Fibroblast of pulmonary artery (primary cell): ENCODE measurements around the gene KLHL42.

Experiments used
- DNase-seq: peaks from one replicate; pipeline ENCODE4 v3.0.0-alpha.2; 2010; ENCODE audit warnings: low read depth
- H3K4me3 ChIP-seq: replicated peaks from 2 replicates; pipeline ENCODE4 v1.5.1; 2011; ENCODE audit warnings: low read depth, mild to moderate bottlenecking, control low read depth, low read length, moderate library complexity
- TF ChIP-seq, protein P1 (sequence below): IDR thresholded peaks from 2 replicates; pipeline ENCODE4 v1.5.1; 2011; ENCODE audit warnings: mild to moderate bottlenecking, control low read depth, low read length, inconsistent platforms; ENCODE audit errors: missing control alignments

Gene KLHL42

DNA sequence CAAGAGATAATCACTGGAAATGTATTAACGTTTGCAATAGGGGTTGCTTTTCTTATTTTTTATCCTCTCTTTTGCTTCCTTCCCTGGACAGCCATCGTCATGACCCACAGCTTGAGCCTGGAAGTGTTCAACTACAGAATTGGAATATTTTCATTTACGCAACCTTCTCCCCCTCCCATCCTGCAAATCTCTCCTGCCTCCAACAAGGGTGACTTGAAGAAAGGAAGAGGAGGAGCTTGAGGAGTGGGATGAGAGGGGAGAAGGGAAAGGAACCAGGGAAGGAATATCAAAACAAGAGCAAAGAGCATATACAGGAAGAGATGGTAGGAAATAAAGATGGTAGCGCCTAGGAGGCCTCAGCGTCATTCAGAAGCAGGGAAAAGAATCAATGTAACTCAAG, 1.6 kb downstream of the KLHL42 start:
- peak overlapping the region; percentile 76 for H3K4me3 ChIP-seq
- TF ChIP-seq, protein P1, sequence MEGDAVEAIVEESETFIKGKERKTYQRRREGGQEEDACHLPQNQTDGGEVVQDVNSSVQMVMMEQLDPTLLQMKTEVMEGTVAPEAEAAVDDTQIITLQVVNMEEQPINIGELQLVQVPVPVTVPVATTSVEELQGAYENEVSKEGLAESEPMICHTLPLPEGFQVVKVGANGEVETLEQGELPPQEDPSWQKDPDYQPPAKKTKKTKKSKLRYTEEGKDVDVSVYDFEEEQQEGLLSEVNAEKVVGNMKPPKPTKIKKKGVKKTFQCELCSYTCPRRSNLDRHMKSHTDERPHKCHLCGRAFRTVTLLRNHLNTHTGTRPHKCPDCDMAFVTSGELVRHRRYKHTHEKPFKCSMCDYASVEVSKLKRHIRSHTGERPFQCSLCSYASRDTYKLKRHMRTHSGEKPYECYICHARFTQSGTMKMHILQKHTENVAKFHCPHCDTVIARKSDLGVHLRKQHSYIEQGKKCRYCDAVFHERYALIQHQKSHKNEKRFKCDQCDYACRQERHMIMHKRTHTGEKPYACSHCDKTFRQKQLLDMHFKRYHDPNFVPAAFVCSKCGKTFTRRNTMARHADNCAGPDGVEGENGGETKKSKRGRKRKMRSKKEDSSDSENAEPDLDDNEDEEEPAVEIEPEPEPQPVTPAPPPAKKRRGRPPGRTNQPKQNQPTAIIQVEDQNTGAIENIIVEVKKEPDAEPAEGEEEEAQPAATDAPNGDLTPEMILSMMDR = no peak

DNA sequence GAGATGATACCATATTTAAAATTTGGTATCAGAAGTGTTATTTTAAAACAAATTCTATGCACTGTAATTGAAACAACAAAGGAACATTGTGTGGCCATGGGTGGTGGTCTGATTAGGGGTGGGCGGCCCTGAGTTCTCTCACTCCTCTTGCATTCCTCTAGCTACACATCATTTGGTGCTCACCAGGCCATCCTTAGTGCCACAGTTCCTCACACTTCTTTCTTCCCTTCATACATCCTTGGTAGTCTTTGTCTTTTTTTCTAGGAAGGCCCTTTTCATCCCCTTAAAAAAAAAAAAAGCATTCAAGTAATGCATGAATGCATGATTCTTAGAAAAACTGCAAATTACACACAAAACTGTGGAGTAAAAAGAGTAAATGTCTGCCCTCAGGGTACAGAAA, 2.4 kb downstream of the KLHL42 start:
- no peak for DNase-seq
- no peak overlapping the region for H3K4me3 ChIP-seq
- TF ChIP-seq, protein P1 = no peak

More for the DNA sequence above, 1.6 kb downstream of the KLHL42 start:
- DNase-seq = peak; percentile 64

DNA sequence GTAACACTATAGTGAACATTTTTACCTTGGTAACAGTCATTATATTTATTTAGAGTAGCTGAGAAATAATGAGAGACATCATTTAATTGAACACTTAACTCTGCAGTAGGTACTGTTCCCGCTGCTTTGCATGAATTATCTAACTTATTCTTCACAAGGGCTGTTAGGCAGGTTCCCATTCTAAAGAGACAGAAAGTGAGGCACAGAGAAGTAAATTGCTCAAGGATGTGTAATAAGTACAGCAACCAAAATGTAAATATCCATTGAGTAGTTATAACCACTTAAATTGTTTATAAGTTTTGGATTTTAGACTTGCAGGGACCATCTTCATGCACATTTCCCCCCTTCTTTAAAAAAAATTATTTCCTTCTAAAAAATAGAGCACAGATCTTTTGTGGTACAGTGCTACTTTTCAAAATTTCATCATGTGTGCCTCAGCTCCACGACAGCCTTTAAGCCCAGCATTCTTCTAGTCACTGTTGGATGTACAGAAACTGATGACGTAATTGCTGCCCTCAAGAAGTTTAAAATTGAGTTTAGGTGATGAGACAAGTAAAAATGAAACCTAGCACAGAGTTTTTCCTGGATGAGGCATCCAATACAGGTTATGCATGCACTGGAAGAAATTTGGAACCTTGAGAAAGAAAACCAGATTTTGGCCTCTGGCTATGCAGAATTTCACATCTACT, 6.0 kb downstream of the KLHL42 start:
- peak overlapping the region; percentile 8 for H3K4me3 ChIP-seq
- peak; percentile 73 for DNase-seq
- TF ChIP-seq, protein P1 = no peak

DNA sequence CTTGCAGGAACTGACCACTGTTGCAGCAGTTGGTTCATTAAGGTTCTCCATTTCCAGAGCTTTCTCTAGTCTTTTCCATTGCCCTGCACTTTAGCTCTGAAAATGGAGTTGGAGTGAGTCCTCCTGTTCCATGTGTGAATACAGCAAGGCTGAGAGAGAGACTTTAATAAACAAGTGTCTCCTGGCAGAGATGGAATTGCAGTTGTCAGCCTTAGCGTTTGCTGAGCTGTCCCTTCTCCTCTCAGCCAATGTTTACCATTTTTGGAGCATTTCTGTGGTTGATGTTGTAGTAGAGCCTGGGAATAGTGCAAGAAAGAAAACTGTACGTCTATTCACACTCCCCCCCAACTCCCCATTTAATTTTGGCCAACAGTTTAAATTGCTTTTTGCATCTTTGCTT, 7.5 kb downstream of the KLHL42 start:
- DNase-seq = no peak
- no peak overlapping the region for H3K4me3 ChIP-seq
- TF ChIP-seq, protein P1 = no peak

DNA sequence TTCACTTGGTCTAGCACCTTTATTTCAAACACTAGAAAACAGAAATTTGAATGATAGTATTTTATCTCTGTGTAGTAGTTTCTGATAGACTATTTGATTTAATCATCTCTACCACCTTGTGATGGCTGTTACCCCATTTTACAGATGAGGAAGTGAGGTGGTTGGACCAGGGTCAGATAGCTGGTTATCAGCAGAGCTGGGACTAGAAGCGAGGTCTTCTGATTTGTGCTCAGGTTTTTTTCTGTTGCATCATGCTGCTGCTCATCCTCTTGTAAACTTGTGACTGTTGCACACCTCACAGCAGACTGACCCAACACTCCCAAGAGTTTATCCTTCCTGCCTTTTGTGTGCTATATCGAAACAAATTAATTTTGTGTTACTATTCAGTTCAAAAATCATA, 10.1 kb downstream of the KLHL42 start:
- no peak overlapping the region for H3K4me3 ChIP-seq
- DNase-seq = no peak
- TF ChIP-seq, protein P1 = no peak

DNA sequence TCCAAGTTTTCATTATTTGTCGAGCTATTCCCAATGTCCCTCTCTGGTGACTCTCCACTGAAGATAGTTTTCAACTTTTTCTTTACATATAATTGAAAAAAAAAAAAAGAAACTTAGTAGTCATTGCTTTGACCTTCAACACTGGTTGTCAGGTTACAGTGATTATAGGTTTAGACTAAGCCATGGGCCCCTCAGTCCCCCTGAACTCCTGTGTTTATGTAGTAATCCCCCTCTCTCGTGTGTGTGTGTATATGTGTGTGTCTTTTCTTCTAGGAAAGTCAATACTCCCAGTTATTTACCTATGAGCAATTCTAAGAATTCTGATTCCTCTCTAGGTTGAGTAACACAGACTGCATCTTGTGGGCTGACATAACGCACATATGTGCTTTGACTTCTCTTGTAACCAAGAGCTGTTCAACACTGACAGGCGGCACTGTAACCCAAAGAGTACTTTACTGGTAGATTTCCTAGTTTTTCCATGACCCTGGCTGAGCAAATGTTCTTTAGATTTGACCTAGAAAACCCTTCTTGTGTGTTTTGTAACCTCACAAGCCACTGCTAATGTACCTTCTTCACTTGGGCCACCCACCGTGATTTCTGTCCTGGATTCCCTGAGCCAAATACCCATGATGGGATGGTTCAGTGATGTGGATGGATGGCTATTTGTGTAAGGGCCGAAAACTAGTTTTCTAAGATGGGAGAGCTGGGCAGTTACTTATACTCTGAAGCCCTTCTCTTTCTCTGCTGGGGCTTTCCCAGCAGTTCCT, 15.0 kb downstream of the KLHL42 start:
- no peak overlapping the region for H3K4me3 ChIP-seq
- TF ChIP-seq, protein P1 = no peak
- no peak for DNase-seq
